BJ (cell line): ENCODE data around the gene PEPD. TPM values are rescaled to one million over a fixed set of nuclear protein-coding genes. Genes with fewer than 3 reads are reported as not detected.
A peak's percentile ranks its signal among the peaks of the same experiment; 100 is the strongest.

Experiments used
- CTCF ChIA-PET: fragments of 350-600 bp; formaldehyde crosslinking; extraction: SDS; loops from one replicate; lab custom pipeline; 2021; ENCODE audit warnings: antibody characterized with exemption, inconsistent platforms; lab: Yijun Ruan, JAX
- POLR2A ChIA-PET: fragments of 300-600 bp; sonication (Branson Sonifier 250); formaldehyde crosslinking; extraction: SDS; loops from one replicate; lab custom pipeline; 2021; ENCODE audit warnings: antibody characterized with exemption; lab: Charles Lee
- DNase-seq: peaks from one replicate; pipeline ENCODE4 v3.0.0-alpha.2; 2011; ENCODE audit warnings: low read depth
- H3K27me3 ChIP-seq: 2 replicates; pipeline ENCODE4 v1.6.0; 2011; ENCODE audit warnings: low read length; ENCODE audit not compliant: control insufficient read depth, insufficient read depth
- H3K36me3 ChIP-seq: 2 replicates; pipeline ENCODE4 v1.5.1; 2011; ENCODE audit warnings: low read length; ENCODE audit not compliant: control insufficient read depth, insufficient read depth
- H3K4me3 ChIP-seq: 2 replicates; pipeline ENCODE4 v1.5.1; 2011; ENCODE audit warnings: low read depth, mild to moderate bottlenecking, control low read depth, low read length
- CTCF ChIP-seq: IDR thresholded peaks from 2 replicates; pipeline ENCODE4 v1.5.1; 2011; ENCODE audit warnings: low read depth, mild to moderate bottlenecking, control low read depth, inconsistent platforms, low read length, moderate library complexity; ENCODE audit not compliant: insufficient read depth
- polyA plus RNA-seq: library from polyadenylated mRNA; depleted of rRNA; stranded (reverse); fragments of >200 nt; gene quantifications from 2 replicates; pipeline ENCODE4 v1.2.3, GENCODE V29; 2011

PEPD gene
- polyA plus RNA-seq, 1 experiment, result 97.6 TPM

GRCh38 chr19:33398361-33399060, 123.1 kb downstream of the PEPD start:
- no peak for DNase-seq
- no peak for TF ChIP-seq CTCF
- POLR2A ChIA-PET, result no interaction called here
- no peak overlapping the region for H3K4me3 ChIP-seq
- CTCF ChIA-PET, result interaction anchor here (0.6 to 19.0 kb wide), 7 partner anchors 8 to 932 kb away, joined by 3 to 405 read pairs (median 6); partner anchors contain the start of gene CEBPA
- no peaks in the 10 kb centered on the region for H3K27me3 ChIP-seq
- no peaks in the 10 kb centered on the region for H3K36me3 ChIP-seq

DNA sequence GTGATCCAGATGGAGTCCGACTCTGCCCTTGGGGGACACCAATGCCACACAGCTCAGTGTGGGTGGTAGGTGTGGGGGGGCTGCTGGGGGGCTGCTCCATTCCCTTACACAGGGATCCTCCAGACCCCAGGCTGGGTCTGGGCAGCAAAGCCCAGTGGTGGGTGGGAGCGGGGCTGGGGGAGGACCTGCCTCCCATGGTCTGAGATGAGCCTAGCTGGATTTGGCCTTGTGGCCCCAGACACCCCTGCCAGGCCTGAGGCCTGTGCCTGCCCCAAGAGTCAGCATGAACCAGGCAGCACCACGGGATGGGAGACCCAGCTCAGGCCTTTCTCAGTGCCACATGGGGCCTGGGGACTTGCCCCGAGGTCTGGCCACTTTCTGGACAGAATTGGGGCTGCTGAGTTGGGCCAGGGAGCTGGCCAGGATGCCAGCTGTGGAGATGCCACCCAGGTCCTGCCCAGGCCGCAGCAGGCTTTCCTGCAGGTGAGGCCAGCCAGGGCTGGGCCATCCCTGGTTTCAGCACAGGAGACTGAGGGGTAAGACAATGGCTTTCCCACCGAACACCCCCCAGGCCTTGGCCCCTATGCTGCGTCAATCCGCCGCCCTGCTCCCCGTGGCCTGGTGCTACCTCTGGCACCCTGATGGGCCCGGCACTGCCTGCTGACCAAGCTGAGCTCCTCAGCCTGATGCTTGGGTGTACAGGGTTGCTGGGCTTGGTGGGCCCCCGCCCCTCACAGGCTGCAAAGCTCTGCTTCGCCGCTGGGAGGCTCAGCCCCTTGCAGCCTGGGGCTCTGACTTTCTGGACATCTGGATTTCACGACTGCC, 123.8 kb downstream of the PEPD start:
- Histone ChIP-seq H3K4me3 (no peak overlapping the region), H3K27me3 (no peaks in the 10 kb centered on the region), H3K36me3 (no peaks in the 10 kb centered on the region)
- no peak for DNase-seq
- TF ChIP-seq CTCF, result peak; percentile 37; the same call in 1 of the 2 replicates
- ChIA-PET POLR2A (no interaction called here), CTCF (interaction anchor here (0.6 to 19.0 kb wide), 8 partner anchors 8 to 933 kb away, joined by 3 to 405 read pairs (median 5); partner anchors contain the start of gene CEBPA)

DNA sequence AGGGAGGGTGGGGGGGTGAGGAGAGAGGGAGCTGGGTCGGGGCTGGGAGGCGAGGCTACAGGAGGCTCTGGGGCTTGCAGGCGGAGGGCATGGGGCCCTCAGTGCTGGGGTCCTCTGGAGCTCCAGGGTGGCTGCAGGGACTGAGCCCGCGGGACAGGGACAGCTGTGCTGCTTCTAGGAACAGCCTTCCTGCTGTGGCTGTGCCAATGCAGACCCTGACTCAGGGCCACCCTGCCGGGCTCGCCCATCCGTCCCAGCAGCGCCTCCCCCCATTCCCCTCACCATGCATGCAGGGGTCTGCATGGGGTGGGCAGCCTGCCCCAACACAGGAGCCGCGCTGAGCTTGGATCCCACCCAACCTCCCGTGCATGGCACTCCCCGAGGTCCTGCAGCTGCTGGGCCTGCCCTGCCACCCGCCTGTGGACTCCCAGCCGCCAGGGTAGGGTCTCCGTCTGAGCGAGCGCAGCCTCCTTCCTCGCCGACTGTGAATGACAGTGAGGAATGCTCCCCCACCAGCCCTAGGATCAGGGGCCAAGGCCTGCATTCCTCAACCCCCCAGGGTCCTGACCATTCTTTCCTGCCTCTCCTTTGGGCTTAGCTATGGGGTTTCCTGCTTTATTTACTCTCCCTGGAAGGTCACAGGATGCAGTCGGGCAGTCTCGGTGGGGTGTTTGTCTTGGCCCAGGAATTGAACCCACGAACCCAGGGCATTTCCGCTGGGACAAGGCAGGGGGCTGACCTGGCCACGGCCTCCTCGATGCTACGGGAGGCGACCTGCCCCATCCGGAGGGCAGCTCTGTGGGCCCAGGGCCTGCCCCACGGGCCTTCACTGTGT, 124.7 kb downstream of the PEPD start:
- no peak overlapping the region for H3K4me3 ChIP-seq
- CTCF ChIA-PET, result interaction anchor here (0.6 to 19.0 kb wide), 6 partner anchors 9 to 717 kb away, joined by 3 to 405 read pairs (median 6); no protein-coding TSS in a partner anchor
- no peaks in the 10 kb centered on the region for H3K36me3 ChIP-seq
- TF ChIP-seq CTCF, result no peak
- POLR2A ChIA-PET, result no interaction called here
- H3K27me3 ChIP-seq, result no peaks in the 10 kb centered on the region
- no peak for DNase-seq

DNA sequence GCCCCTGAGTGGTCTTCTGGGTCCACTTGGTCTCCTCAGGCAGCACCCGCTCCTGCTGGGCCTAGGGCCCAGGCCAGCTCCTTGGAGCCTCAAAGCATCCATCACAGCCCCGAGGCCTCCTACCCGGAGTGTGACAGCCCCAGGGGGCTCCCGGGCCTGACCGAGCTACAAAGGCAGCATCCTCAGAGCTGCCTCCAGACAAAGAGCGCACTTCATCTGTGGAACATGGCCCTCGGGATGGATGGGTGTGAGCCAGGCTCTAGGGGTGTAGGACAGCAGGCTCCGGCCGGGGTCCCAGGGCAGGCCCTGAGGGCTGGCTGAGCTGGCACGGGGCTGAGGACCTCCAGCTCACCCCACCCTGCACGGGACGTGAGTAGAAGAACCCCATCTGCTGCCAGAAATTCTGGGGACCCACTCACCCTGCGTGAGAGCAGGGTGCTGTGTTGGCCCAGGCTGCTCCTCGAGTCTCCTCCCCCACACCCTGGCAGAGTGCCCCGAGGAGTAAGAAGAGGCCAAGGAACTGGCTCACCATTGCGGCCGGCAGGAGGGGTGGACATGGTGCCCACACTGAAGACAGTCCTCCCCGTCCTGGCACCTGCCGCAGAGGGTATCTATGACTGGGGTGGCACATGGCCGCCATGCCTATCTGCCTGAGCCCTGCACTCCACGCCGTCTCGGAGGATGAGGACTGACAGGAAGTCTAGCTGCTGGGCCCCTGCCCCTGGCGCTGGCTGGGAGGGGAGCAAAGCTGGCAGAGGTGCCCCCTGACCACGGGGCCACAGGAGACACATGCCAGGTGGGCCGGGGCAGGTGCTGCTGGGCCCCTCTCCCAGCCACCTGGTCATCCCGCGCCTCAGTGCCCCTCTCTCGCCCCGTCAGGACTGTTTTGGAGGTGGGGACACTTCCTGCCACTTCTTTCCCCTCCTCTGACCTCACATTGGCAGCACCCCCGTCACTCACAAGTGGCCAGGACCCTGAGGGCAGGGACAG, 125.7 kb downstream of the PEPD start:
- Histone ChIP-seq H3K4me3 (no peak overlapping the region), H3K36me3 (no peaks in the 10 kb centered on the region), H3K27me3 (no peaks in the 10 kb centered on the region)
- POLR2A ChIA-PET, result no interaction called here
- TF ChIP-seq CTCF, result no peak
- CTCF ChIA-PET, result interaction anchor here (0.8 to 19.0 kb wide), 6 partner anchors 10 to 160 kb away, joined by 3 to 405 read pairs (median 10); no protein-coding TSS in a partner anchor
- DNase-seq, result no peak
